NOMO-1 treated with dmso at 0.1 percent for 144 hours (cell line): Measurements from ENCODE around the gene CC2D1A.
"Not testable (repeated sequence)": the region's sequence is repeated elsewhere in the genome, so short reads cannot be mapped to it uniquely, and the experiment has no call there.

ENCODE experiments used
- DNase-seq: peaks from one replicate; lab custom pipeline; 2025; ENCODE audit not compliant: unreplicated experiment; lab: John Stamatoyannopoulos, UW

CC2D1A gene

GRCh38 chr19:13906521-13906904, 512 bp downstream of the CC2D1A start:
- DNase-seq: no peak

- no peak for DNase-seq
These were observed 909 bp downstream of the CC2D1A start for GRCh38 chr19:13906910-13907309.

GRCh38 chr19:13908674-13909073, 2.7 kb downstream of the CC2D1A start:
- no peak for DNase-seq

- no peak for DNase-seq
These were observed 3.4 kb downstream of the CC2D1A start for GRCh38 chr19:13909430-13909829.

GRCh38 chr19:13913352-13913751, 7.4 kb downstream of the CC2D1A start:
- no peak for DNase-seq

GRCh38 chr19:13914777-13915176, 8.8 kb downstream of the CC2D1A start:
- DNase-seq: no peak

- no peak for DNase-seq
These were observed 11.9 kb downstream of the CC2D1A start for GRCh38 chr19:13917888-13918406.

- no peak for DNase-seq
These were observed 12.9 kb downstream of the CC2D1A start for GRCh38 chr19:13918726-13919411.

- DNase-seq: no peak
These were observed 14.5 kb downstream of the CC2D1A start for GRCh38 chr19:13920524-13920923.

- DNase-seq: no peak
These were observed 15.1 kb downstream of the CC2D1A start for GRCh38 chr19:13920940-13921747.

- DNase-seq: not testable (repeated sequence)
These were observed 16.1 kb downstream of the CC2D1A start for GRCh38 chr19:13922118-13922517.

GRCh38 chr19:13923194-13923987, 17.4 kb downstream of the CC2D1A start:
- DNase-seq: no peak

- no peak for DNase-seq
These were observed 20.0 kb downstream of the CC2D1A start for GRCh38 chr19:13926010-13926409.

- DNase-seq: no peak
These were observed 20.7 kb downstream of the CC2D1A start for GRCh38 chr19:13926715-13927114.

- no peak for DNase-seq
These were observed 23.3 kb downstream of the CC2D1A start for GRCh38 chr19:13929340-13929739.

- no peak for DNase-seq
These were observed 24.0 kb downstream of the CC2D1A start for GRCh38 chr19:13929956-13930355.

- no peak for DNase-seq
These were observed 24.4 kb downstream of the CC2D1A start for GRCh38 chr19:13930402-13930801.

- DNase-seq: no peak
These were observed 25.6 kb downstream of the CC2D1A start for GRCh38 chr19:13931391-13932148.

GRCh38 chr19:13932149-13932637, 26.2 kb downstream of the CC2D1A start:
- DNase-seq: no peak

- no peak for DNase-seq
These were observed 27.0 kb downstream of the CC2D1A start for GRCh38 chr19:13932911-13933393.

- no peak for DNase-seq
These were observed 28.7 kb downstream of the CC2D1A start for GRCh38 chr19:13934785-13935109.
